Ovary (tissue), 9 donors: ENCODE measurements around the gene TTC6. TPM values are rescaled to one million over a fixed set of nuclear protein-coding genes. Genes with fewer than 3 reads are reported as not detected.

ENCODE experiments used
- DNase-seq, 5 donors: peaks; one replicate each; pipeline ENCODE4 v3.0.0-alpha.2; 2019 to 2020
- H3K27ac ChIP-seq, 2 donors: fragments of 200-600 bp; one replicate each; pipeline versions ENCODE4 v1.5.1 to v1.8.0; 2019 to 2022
- H3K27me3 ChIP-seq: fragments of 200-600 bp; one replicate; pipeline ENCODE4 v1.8.0; 2022
- H3K36me3 ChIP-seq: fragments of 200-600 bp; sonication (generic); one replicate; pipeline ENCODE4 v1.5.1; 2019
- H3K4me1 ChIP-seq: one replicate; pipeline ENCODE4 v1.8.1; 2013; ENCODE audit warnings: mild to moderate bottlenecking, moderate library complexity; ENCODE audit not compliant: insufficient read depth
- H3K4me3 ChIP-seq: fragments of 200-600 bp; sonication (generic); one replicate; pipeline ENCODE4 v1.5.1; 2017
- H3K9me3 ChIP-seq, 2 donors: fragments of 200-600 bp in 1 of 2; sonication (generic) in 1 of 2; one replicate each; pipeline versions ENCODE4 v1.5.1 to v1.8.1; 2013 to 2019; ENCODE audit warnings: mild to moderate bottlenecking in 1 of 2, moderate library complexity in 1 of 2
- CTCF ChIP-seq, 3 donors: fragments of 450-650 bp in 2 of 3; fragments of 200-600 bp in 1 of 3; IDR thresholded peaks; one replicate each; pipeline versions ENCODE4 v1.5.1 to v1.8.0; 2016 to 2022; ENCODE audit warnings: antibody characterized with exemption in 3 of 3, mild to moderate bottlenecking in 1 of 3
- EP300 ChIP-seq: sonication (generic); formaldehyde crosslinking; IDR thresholded peaks from one replicate; pipeline ENCODE4 v1.6.1; 2017; ENCODE audit warnings: antibody characterized with exemption
- POLR2A ChIP-seq: fragments of 450-650 bp; IDR thresholded peaks from one replicate; pipeline ENCODE4 v1.6.1; 2017; ENCODE audit warnings: antibody characterized with exemption, mild to moderate bottlenecking, moderate library complexity
- WGBS, 3 donors: extraction: QIAGEN DNeasy Blood & Tissue Kit in 1 of 3; methylation state at CpG; one replicate each; pipeline versions ENCODE4 v1.1.5 to v1.1.7; 2013 to 2017; 5-methylcytosine and 5-hydroxymethylcytosine counted together
- intact Hi-C, 4 donors: fragments of 100-400 bp; cut with DNase I; formaldehyde crosslinking; loops; one replicate each; pipeline versions ENCODE4 v1.11.0 to v1.15.1; 2022 to 2023
- polyA plus RNA-seq, 2 donors: library from polyadenylated mRNA; stranded (reverse); fragments of 200-250 nt in 1 of 2; fragments of 350-450 nt in 1 of 2; fragmentation: Illumina TruSeq in 1 of 2; extraction: RNeasy Lipid Tissue Mini Kit (QIAGEN cat#74804) in 1 of 2; gene quantifications; one replicate each; pipeline ENCODE4 v1.2.3, GENCODE V29; 2013 to 2014
- total RNA-seq, 7 donors: library from RNA; depleted of rRNA in 2 of 7; stranded (reverse); fragments of >200 nt in 2 of 7; fragmentation: NEBNext Ultra II Directional in 3 of 7; extraction: Animal tissue kit (Norgen Biotek cat#: 25700) in 3 of 7; gene quantifications; one replicate each; pipeline versions ENCODE4 v1.1.0 to v1.2.4, GENCODE V29; 2016 to 2023
- donor health status: DM: no; HTN: no; CAD: no; lungs with moderate emphysema.
- donor health status: DM: no; HTN: no; CAD: no.
- donor health status: Bipolar disorder and iron deficiency.
- donor health status: DM: yes; HTN: yes; CAD: no.
- donor health status: DM: no; HTN: no; CAD: no.
- donor health status: DM: yes; HTN: yes; CAD: no.

The TTC6 gene
- total and polyA plus RNA-seq, 9 donors = 0.05 to 0.92 (median 0.58) TPM; not detected in 6

DNA sequence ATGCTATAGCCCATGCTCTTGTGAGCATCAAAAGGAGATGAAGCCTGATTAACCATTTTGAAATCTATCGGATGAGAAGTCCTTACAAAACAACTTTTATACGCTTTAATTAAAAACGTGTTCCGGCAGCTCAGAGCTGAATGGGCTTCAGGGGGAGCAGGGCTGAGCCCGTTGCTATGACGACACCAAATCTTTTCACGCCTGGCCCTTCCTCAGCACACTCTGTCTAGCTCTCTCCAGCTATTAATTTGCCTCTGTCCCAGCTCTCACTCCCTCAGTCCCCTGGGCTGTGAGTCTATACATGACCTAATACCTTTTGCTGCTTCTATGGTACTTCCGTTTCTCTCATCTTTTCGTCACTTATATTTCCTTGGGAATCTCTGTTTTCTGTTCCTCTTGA, 16.2 kb upstream of the TTC6 start:
- TF ChIP-seq POLR2A = no peak
- no peak for TF ChIP-seq EP300
- no peak for TF ChIP-seq CTCF (IDR thresholded peaks at IDR 0.05)
- H3K36me3 ChIP-seq = no peaks in the 10 kb centered on the region
- H3K27me3 ChIP-seq = no peaks in the 10 kb centered on the region
- WGBS, 3 donors = 29 to 35% (median 33%) methylated on average over 9 of the region's 9 CpGs
- H3K4me1 ChIP-seq = no peaks in the 10 kb centered on the region
- H3K9me3 ChIP-seq = no peaks in the 10 kb centered on the region
- intact Hi-C loops = no loop called here
- H3K4me3 ChIP-seq = no peak overlapping the region
- no peak for DNase-seq
- no peak overlapping the region for H3K27ac ChIP-seq

- DNase-seq = no peak
- H3K4me3 ChIP-seq = no peak overlapping the region
- H3K4me1 ChIP-seq = no peaks in the 10 kb centered on the region
- H3K27ac ChIP-seq = no peak overlapping the region
- intact Hi-C loops = no loop called here
- H3K36me3 ChIP-seq = no peaks in the 10 kb centered on the region
- no peaks in the 10 kb centered on the region for H3K27me3 ChIP-seq
- TF ChIP-seq CTCF (IDR thresholded peaks at IDR 0.05) (no peak), EP300 (no peak), POLR2A (no peak)
- no peaks in the 10 kb centered on the region for H3K9me3 ChIP-seq
- WGBS, 3 donors = 85 to 94% (median 87%) methylated on average over 2 of the region's 2 CpGs
Observed at GRCh38 chr14:37580146-37580545, 15.3 kb upstream of the TTC6 start.

GRCh38 chr14:37583358-37584210, 11.8 kb upstream of the TTC6 start:
- H3K4me3 ChIP-seq = no peak overlapping the region
- intact Hi-C loops = no loop called here
- TF ChIP-seq CTCF (IDR thresholded peaks at IDR 0.05) = no peak
- no peak for TF ChIP-seq EP300
- no peak for TF ChIP-seq POLR2A
- H3K36me3 ChIP-seq = no peaks in the 10 kb centered on the region
- DNase-seq = no peak
- no peaks in the 10 kb centered on the region for H3K27me3 ChIP-seq
- H3K27ac ChIP-seq = no peak overlapping the region
- WGBS, 3 donors = 6 to 8% (median 6%) methylated on average over 49 to 67 of the region's 67 CpGs
- no peaks in the 10 kb centered on the region for H3K4me1 ChIP-seq
- H3K9me3 ChIP-seq = no peaks in the 10 kb centered on the region

- Histone ChIP-seq H3K36me3 (no peaks in the 10 kb centered on the region), H3K4me1 (no peaks in the 10 kb centered on the region), H3K9me3 (no peaks in the 10 kb centered on the region), H3K4me3 (no peak overlapping the region), H3K27me3 (no peaks in the 10 kb centered on the region), H3K27ac (no peak overlapping the region)
- no peak for TF ChIP-seq POLR2A
- TF ChIP-seq CTCF (IDR thresholded peaks at IDR 0.05) = no peak
- no peak for TF ChIP-seq EP300
- 5 to 10% (median 7%) methylated on average over 53 to 62 of the region's 62 CpGs for WGBS, 3 donors
- intact Hi-C loops = no loop called here
- DNase-seq = no peak
Observed at GRCh38 chr14:37584211-37585100, 11.0 kb upstream of the TTC6 start.
